NCI-H345 treated with DMSO at 0.1 percent for 48 hours (cell line): Measurements from ENCODE around the gene C5orf47.

ENCODE experiments used
- DNase-seq: peaks from one replicate; lab custom pipeline; 2025; ENCODE audit not compliant: unreplicated experiment; lab: John Stamatoyannopoulos, UW

C5orf47 gene

GRCh38 chr5:174022384-174023095, 33.6 kb downstream of the C5orf47 start:
- no peak for DNase-seq

- DNase-seq = no peak
These were observed 41.3 kb downstream of the C5orf47 start for GRCh38 chr5:174030286-174030685.

- no peak for DNase-seq
These were observed 55.7 kb downstream of the C5orf47 start for GRCh38 chr5:174044466-174045254.

DNA sequence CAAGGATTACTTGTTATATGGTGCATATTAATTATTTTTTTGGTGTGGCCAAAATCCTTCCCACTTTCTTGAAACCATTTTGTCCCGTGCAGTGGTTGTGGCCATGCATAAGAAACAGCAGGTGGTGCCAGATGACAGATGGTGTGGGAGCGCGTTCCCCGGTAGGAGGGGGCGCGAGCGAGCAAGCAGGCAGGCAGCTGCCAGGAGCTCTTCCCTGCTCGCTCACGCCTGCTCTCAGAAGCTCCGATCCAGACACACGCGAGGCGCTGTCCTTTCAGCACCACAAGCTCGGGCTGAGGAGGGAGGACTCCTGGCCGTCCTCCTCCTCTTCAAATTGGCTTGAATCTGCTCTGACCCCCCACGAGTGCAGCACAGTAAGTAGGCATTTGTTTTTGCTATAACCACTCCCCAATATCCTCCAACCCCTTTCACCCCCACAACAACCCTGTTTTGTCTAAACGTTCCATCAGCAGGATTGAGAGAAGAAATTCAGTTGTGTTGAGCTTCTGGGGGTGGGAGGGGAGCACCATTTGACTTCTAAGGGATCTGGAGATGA, 56.6 kb downstream of the C5orf47 start, which contains the start of gene NSG2:
TSS of gene NSG2 (plus strand) at position 237 of the 556 bp plus-strand sequence. CDS start 1,050 bp downstream, outside the sequence.
- peak; percentile 91 for DNase-seq

DNA sequence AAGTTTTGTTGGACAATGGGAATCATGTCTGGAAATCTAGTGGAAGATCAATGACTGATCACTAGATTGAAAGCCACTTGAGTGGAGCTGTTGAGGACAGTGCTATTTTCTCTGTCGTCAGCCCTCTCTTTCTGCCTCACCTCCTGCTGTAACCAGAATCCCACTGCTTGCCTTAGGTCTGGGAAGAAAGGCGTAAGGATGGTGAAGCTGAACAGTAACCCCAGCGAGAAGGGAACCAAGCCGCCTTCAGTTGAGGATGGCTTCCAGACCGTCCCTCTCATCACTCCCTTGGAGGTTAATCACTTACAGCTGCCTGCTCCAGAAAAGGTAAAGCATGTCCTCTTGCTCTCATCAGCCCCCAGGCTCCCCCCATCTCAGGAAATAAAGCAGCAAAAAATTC, 57.6 kb downstream of the C5orf47 start:
- DNase-seq = no peak

GRCh38 chr5:174047472-174048099, 58.6 kb downstream of the C5orf47 start:
- DNase-seq = no peak

GRCh38 chr5:174052636-174053035, 63.7 kb downstream of the C5orf47 start:
- no peak for DNase-seq

GRCh38 chr5:174053905-174054304, 64.9 kb downstream of the C5orf47 start:
- DNase-seq = no peak
